ENCODE measurements around the gene CRYBA4.

- TF ChIP-seq, protein P1, sequence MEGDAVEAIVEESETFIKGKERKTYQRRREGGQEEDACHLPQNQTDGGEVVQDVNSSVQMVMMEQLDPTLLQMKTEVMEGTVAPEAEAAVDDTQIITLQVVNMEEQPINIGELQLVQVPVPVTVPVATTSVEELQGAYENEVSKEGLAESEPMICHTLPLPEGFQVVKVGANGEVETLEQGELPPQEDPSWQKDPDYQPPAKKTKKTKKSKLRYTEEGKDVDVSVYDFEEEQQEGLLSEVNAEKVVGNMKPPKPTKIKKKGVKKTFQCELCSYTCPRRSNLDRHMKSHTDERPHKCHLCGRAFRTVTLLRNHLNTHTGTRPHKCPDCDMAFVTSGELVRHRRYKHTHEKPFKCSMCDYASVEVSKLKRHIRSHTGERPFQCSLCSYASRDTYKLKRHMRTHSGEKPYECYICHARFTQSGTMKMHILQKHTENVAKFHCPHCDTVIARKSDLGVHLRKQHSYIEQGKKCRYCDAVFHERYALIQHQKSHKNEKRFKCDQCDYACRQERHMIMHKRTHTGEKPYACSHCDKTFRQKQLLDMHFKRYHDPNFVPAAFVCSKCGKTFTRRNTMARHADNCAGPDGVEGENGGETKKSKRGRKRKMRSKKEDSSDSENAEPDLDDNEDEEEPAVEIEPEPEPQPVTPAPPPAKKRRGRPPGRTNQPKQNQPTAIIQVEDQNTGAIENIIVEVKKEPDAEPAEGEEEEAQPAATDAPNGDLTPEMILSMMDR (IDR thresholded peaks at IDR 0.05; ENCODE audit: low read depth, low read length), result no peak
- no peak for TF ChIP-seq EZH2phosphoT487 (IDR thresholded peaks at IDR 0.05; ENCODE audit: low read depth)
Measured at GRCh38 chr22:26593763-26594162, 28.0 kb upstream of the CRYBA4 start.

Data from OCI-LY3 (cell line).